Caco-2 (cell line): ENCODE measurements around the gene TAS2R60. TPM values are rescaled to one million over a fixed set of nuclear protein-coding genes. Genes with fewer than 3 reads are reported as not detected.

Source experiments
- BruUV-seq: library from RNA; stranded (reverse); fragments of 400-500 nt; replicated peaks from 2 replicates; lab custom pipeline; 2021; lab: Mats Ljungman, UMichigan
- CTCF ChIA-PET: fragments of 300-600 bp; sonication (Branson Sonifier 250); formaldehyde crosslinking; loops from one replicate; lab custom pipeline; 2022; ENCODE audit warnings: antibody characterized with exemption; lab: Charles Lee
- POLR2A ChIA-PET: fragments of 300-600 bp; sonication (Branson Sonifier 250); formaldehyde crosslinking; loops from one replicate; lab custom pipeline; 2022; ENCODE audit warnings: antibody characterized with exemption; lab: Charles Lee
- DNase-seq, 2 experiments: peaks; one replicate each; pipeline versions ENCODE4 v3.0.0 to v3.0.0-alpha.2; 2020 to 2022
- H3K27me3 ChIP-seq: replicated peaks from 2 replicates; pipeline ENCODE4 v1.6.0; 2011; ENCODE audit warnings: low read length; ENCODE audit not compliant: control insufficient read depth, insufficient read depth
- H3K36me3 ChIP-seq: 2 replicates; pipeline ENCODE4 v1.5.1; 2011; ENCODE audit warnings: low read length; ENCODE audit not compliant: control insufficient read depth, insufficient read depth
- H3K4me1 ChIP-seq: fragments of 250-450 bp; sonication (Bioruptor Pico); 2 replicates; pipeline ENCODE4 v1.5.1; 2020; ENCODE audit warnings: mild to moderate bottlenecking
- H3K4me3 ChIP-seq: 2 replicates; pipeline ENCODE4 v1.5.1; 2011; ENCODE audit warnings: low read depth, mild to moderate bottlenecking, control low read depth, low read length
- H3K9me3 ChIP-seq: fragments of 250-450 bp; sonication (Bioruptor Pico); 2 replicates; pipeline ENCODE4 v1.5.1; 2020; ENCODE audit warnings: mild to moderate bottlenecking, moderate library complexity
- H3K27ac Mint-ChIP-seq: one replicate; pipeline ENCODE4 v1.8.0; 2022; ENCODE audit warnings: mixed read lengths; ENCODE audit not compliant: unreplicated experiment
- H3K27me3 Mint-ChIP-seq: one replicate; pipeline ENCODE4 v1.8.0; 2022; ENCODE audit warnings: mixed read lengths; ENCODE audit not compliant: insufficient read depth, unreplicated experiment
- H3K36me3 Mint-ChIP-seq: one replicate; pipeline ENCODE4 v1.8.0; 2022; ENCODE audit warnings: mild to moderate bottlenecking, mixed read lengths; ENCODE audit not compliant: insufficient read depth, unreplicated experiment
- H3K4me1 Mint-ChIP-seq: one replicate; pipeline ENCODE4 v1.8.0; 2022; ENCODE audit warnings: low read depth, mixed read lengths; ENCODE audit not compliant: unreplicated experiment
- H3K4me3 Mint-ChIP-seq: one replicate; pipeline ENCODE4 v1.8.0; 2022; ENCODE audit warnings: mild to moderate bottlenecking, moderate library complexity, mixed read lengths; ENCODE audit not compliant: unreplicated experiment
- H3K9me3 Mint-ChIP-seq: one replicate; pipeline ENCODE4 v1.8.0; 2022; ENCODE audit warnings: mixed read lengths; ENCODE audit not compliant: unreplicated experiment
- intact Hi-C: fragments of 100-400 bp; cut with micrococcal nuclease; formaldehyde crosslinking; loops from one replicate; pipeline ENCODE4 v1.10.0; 2022; ENCODE audit not compliant: unreplicated experiment
- total RNA-seq: library from RNA; stranded (reverse); gene quantifications from 2 replicates; pipeline ENCODE4 v1.2.3, GENCODE V29; 2022
- TF ChIP-seq, protein P1 (sequence below), 2 experiments: fragments of 200-600 bp in 1 of 2; IDR thresholded peaks; 1 replicate in 1 of 2; 2 replicates in 1 of 2; pipeline versions ENCODE4 v1.5.1 to v1.8.0; 2011 to 2022; ENCODE audit warnings: antibody characterized with exemption in 1 of 2, control low read depth in 1 of 2, inconsistent platforms in 1 of 2, low read depth in 1 of 2, low read length in 1 of 2, mild to moderate bottlenecking in 1 of 2, moderate library complexity in 1 of 2; ENCODE audit not compliant: insufficient read depth in 1 of 2, severe bottlenecking in 1 of 2, unreplicated experiment in 1 of 2

The TAS2R60 gene
- total RNA-seq, 1 experiment from 2014 or later = not detected

- H3K9me3 ChIP-seq = no peaks in the 10 kb centered on the region
- TF ChIP-seq, protein P1, sequence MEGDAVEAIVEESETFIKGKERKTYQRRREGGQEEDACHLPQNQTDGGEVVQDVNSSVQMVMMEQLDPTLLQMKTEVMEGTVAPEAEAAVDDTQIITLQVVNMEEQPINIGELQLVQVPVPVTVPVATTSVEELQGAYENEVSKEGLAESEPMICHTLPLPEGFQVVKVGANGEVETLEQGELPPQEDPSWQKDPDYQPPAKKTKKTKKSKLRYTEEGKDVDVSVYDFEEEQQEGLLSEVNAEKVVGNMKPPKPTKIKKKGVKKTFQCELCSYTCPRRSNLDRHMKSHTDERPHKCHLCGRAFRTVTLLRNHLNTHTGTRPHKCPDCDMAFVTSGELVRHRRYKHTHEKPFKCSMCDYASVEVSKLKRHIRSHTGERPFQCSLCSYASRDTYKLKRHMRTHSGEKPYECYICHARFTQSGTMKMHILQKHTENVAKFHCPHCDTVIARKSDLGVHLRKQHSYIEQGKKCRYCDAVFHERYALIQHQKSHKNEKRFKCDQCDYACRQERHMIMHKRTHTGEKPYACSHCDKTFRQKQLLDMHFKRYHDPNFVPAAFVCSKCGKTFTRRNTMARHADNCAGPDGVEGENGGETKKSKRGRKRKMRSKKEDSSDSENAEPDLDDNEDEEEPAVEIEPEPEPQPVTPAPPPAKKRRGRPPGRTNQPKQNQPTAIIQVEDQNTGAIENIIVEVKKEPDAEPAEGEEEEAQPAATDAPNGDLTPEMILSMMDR (IDR thresholded peaks at IDR 0.05; ENCODE audit: insufficient read depth in 1 of 2, low read depth in 1 of 2, low read length in 1 of 2, severe bottlenecking in 1 of 2, unreplicated experiment in 1 of 2) = no peak
- ChIA-PET CTCF (no interaction called here), POLR2A (no interaction called here)
- Mint-ChIP-seq H3K4me1 (peaks cover 13% of the 10 kb centered on the region), H3K27me3 (no peaks in the 10 kb centered on the region), H3K36me3 (no peaks in the 10 kb centered on the region), H3K27ac (no peak overlapping the region), H3K9me3 (no peaks in the 10 kb centered on the region), H3K4me3 (no peak overlapping the region)
- BruUV-seq = no TSS peak
- intact Hi-C loops = no loop called here
- H3K36me3 ChIP-seq = no peaks in the 10 kb centered on the region
- no peaks in the 10 kb centered on the region for H3K27me3 ChIP-seq
- H3K4me1 ChIP-seq = peaks cover 13% of the 10 kb centered on the region
- H3K4me3 ChIP-seq = no peak overlapping the region
- DNase-seq = no peak
Observed at GRCh38 chr7:143487061-143487460, 43.8 kb downstream of the TAS2R60 start.

GRCh38 chr7:143487566-143487965 lies 44.3 kb downstream of the TAS2R60 start:
- no peaks in the 10 kb centered on the region for H3K9me3 ChIP-seq
- Mint-ChIP-seq H3K4me3 (no peak overlapping the region), H3K27me3 (no peaks in the 10 kb centered on the region), H3K27ac (no peak overlapping the region), H3K36me3 (no peaks in the 10 kb centered on the region), H3K9me3 (no peaks in the 10 kb centered on the region), H3K4me1 (peaks cover 18% of the 10 kb centered on the region)
- ChIA-PET CTCF (no interaction called here), POLR2A (no interaction called here)
- H3K4me1 ChIP-seq = peaks cover 17% of the 10 kb centered on the region
- H3K4me3 ChIP-seq = no peak overlapping the region
- no peaks in the 10 kb centered on the region for H3K27me3 ChIP-seq
- DNase-seq = no peak
- H3K36me3 ChIP-seq = no peaks in the 10 kb centered on the region
- TF ChIP-seq, protein P1 (IDR thresholded peaks at IDR 0.05; ENCODE audit: insufficient read depth in 1 of 2, low read depth in 1 of 2, low read length in 1 of 2, severe bottlenecking in 1 of 2, unreplicated experiment in 1 of 2) = no peak
- intact Hi-C loops = no loop called here
- BruUV-seq = no TSS peak

DNA sequence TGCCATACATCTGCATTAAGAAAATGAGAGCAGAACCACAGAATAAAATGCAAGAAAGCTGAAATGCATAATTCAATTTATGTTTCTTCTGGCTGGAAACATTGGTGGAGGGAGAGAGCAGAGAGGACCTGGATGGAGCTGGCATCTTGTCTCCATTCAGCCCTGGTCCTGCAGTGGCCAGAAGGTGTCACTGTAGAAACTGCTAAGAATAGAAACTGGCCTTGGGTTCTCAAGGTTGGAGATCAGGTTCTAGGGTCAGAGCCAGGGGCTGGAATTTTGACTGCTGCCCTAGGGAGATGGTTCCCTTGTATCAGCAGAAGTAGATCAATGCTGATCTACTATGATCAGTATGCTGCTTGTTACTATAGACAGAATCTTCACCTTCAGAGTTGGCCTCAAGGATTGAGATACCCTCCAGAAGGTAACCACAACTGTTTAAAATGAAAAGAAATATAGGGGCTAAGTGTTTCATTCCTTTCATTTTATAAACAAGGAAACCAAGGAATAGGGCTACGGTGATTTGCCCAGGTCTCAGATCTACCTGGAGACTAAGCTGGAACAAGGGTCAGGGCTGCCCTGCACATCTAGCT lies 47.6 kb downstream of the TAS2R60 start:
- no peak overlapping the region for H3K4me3 Mint-ChIP-seq

More for the DNA sequence above, 47.6 kb downstream of the TAS2R60 start:
- DNase-seq = peak; percentile 68 to 69
- TF ChIP-seq, protein P1 (IDR thresholded peaks at IDR 0.05; ENCODE audit: insufficient read depth in 1 of 2, low read depth in 1 of 2, low read length in 1 of 2, severe bottlenecking in 1 of 2, unreplicated experiment in 1 of 2) = peak; percentile 77 to 91
- H3K36me3 ChIP-seq = no peaks in the 10 kb centered on the region
- H3K27ac Mint-ChIP-seq = no peak overlapping the region
- no peaks in the 10 kb centered on the region for H3K9me3 Mint-ChIP-seq
- no peaks in the 10 kb centered on the region for H3K27me3 Mint-ChIP-seq
- intact Hi-C loops = loop anchor here (2.0 kb wide), 1 partner anchor 18 kb away; no protein-coding TSS in a partner anchor
- H3K36me3 Mint-ChIP-seq = no peaks in the 10 kb centered on the region
- H3K9me3 ChIP-seq = no peaks in the 10 kb centered on the region
- ChIA-PET CTCF (interaction anchor here (0.7 to 1.0 kb wide), 4 partner anchors 9 to 18 kb away, joined by 3 to 5 read pairs (median 3); no protein-coding TSS in a partner anchor), POLR2A (no interaction called here)
- peaks cover 17% of the 10 kb centered on the region for H3K4me1 ChIP-seq
- no peak overlapping the region for H3K4me3 ChIP-seq
- H3K27me3 ChIP-seq = no peaks in the 10 kb centered on the region
- H3K4me1 Mint-ChIP-seq = peaks cover 18% of the 10 kb centered on the region
- no TSS peak for BruUV-seq
